Gastrocnemius medialis (tissue), 4 donors: Measurements from ENCODE around the gene DPP9. TPM values are rescaled to one million over a fixed set of nuclear protein-coding genes. Genes with fewer than 3 reads are reported as not detected.
"Not testable (repeated sequence)": the region's sequence is repeated elsewhere in the genome, so short reads cannot be mapped to it uniquely, and the experiment has no call there.

Experiments used
- ATAC-seq, 2 donors: fragments of 150-250 bp; one replicate each; pipeline ENCODE4 v1.9.1; 2016
- DNase-seq, 2 donors: peaks; one replicate each; pipeline ENCODE4 v3.0.0-alpha.2; 2019
- H3K27ac ChIP-seq, 4 donors: fragments of 200-600 bp; sonication (generic); 1 replicate in 1 of 4; 2 replicates in 3 of 4; pipeline ENCODE4 v1.5.1; 2016 to 2018; ENCODE audit warnings: mild to moderate bottlenecking in 2 of 4, moderate library complexity in 1 of 4
- H3K27me3 ChIP-seq, 3 donors: fragments of 200-600 bp; sonication (generic) in 2 of 3; 1 replicate in 1 of 3; 2 replicates in 2 of 3; pipeline versions ENCODE4 v1.5.1 to v1.6.0; 2016 to 2019; ENCODE audit warnings: mild to moderate bottlenecking in 1 of 3, moderate library complexity in 1 of 3
- H3K36me3 ChIP-seq, 2 donors: fragments of 200-600 bp; sonication (generic) in 1 of 2; one replicate each; pipeline ENCODE4 v1.5.1; 2017 to 2018
- H3K4me1 ChIP-seq, 2 donors: fragments of 200-600 bp; sonication (generic) in 1 of 2; one replicate each; pipeline ENCODE4 v1.5.1; 2016 to 2017; ENCODE audit warnings: mild to moderate bottlenecking in 2 of 2
- H3K4me3 ChIP-seq, 4 donors: fragments of 200-600 bp; sonication (generic) in 3 of 4; 1 replicate in 1 of 4; 2 replicates in 3 of 4; pipeline ENCODE4 v1.5.1; 2016 to 2019; ENCODE audit warnings: mild to moderate bottlenecking in 2 of 4
- H3K9me3 ChIP-seq, 3 donors: fragments of 200-600 bp; sonication (generic) in 2 of 3; 1 replicate in 1 of 3; 2 replicates in 2 of 3; pipeline ENCODE4 v1.5.1; 2016 to 2019
- CTCF ChIP-seq, 5 experiments: fragments of 450-650 bp in 3 of 5; fragments of 200-600 bp in 2 of 5; sonication (generic) in 2 of 5; IDR thresholded peaks in 4 of 5; conservative IDR thresholded peaks in 1 of 5; 1 replicate in 4 of 5; 2 replicates in 1 of 5; pipeline ENCODE4 v1.5.1; 2016 to 2019; ENCODE audit warnings: antibody characterized with exemption in 5 of 5, mild to moderate bottlenecking in 3 of 5, moderate library complexity in 3 of 5
- POLR2A ChIP-seq, 2 donors: fragments of 450-650 bp; IDR thresholded peaks; one replicate each; pipeline ENCODE4 v1.6.1; 2017; ENCODE audit warnings: antibody characterized with exemption in 2 of 2, mild to moderate bottlenecking in 2 of 2, moderate library complexity in 2 of 2
- in situ Hi-C, 4 donors: fragments of 200-750 bp; cut with MboI; loops; one replicate each; pipeline versions ENCODE4 v1.15.0 to v1.8.0; 2017; ENCODE audit warnings: low sequenced_read_pairs in 4 of 4
- intact Hi-C: fragments of 100-400 bp; cut with DNase I; formaldehyde crosslinking; loops from one replicate; pipeline ENCODE4 v1.15.1; 2023; ENCODE audit warnings: low total_unique reads
- total RNA-seq, 4 donors: library from RNA; depleted of rRNA; stranded (reverse); fragments of >200 nt; gene quantifications; one replicate each; pipeline versions ENCODE4 v1.1.0 to v1.2.3, GENCODE V29; 2016

DPP9 gene
- total RNA-seq, 4 donors from 2014 or later: 92.6 to 208 (median 148) TPM

GRCh38 chr19:4717966-4718701 is 5.5 kb downstream of the DPP9 start:
- peaks cover 32% of the 10 kb centered on the region in 2 donors for H3K4me1 ChIP-seq
- intact Hi-C loops: loop anchor here (10.0 kb wide), 1 partner anchor 257 kb away; no protein-coding TSS in a partner anchor
- H3K9me3 ChIP-seq: no peaks in the 10 kb centered on the region
- DNase-seq (no peak), ATAC-seq (no peak)
- no peak overlapping the region for H3K4me3 ChIP-seq
- no peaks in the 10 kb centered on the region for H3K27me3 ChIP-seq
- peaks cover 0 to 54% of the 10 kb centered on the region in 2 donors for H3K36me3 ChIP-seq
- peak overlapping the region in 2 of 4 donors; percentile 15 to 96 for H3K27ac ChIP-seq
- in situ Hi-C loops: no loop called here
- TF ChIP-seq POLR2A (IDR thresholded peaks at IDR 0.05) (no peak), CTCF (IDR thresholded peaks at IDR 0.05 in 4 of 5, conservative IDR thresholded peaks at IDR 0.05 in 1 of 5) (no peak)

- H3K4me1 ChIP-seq: peaks cover 33% of the 10 kb centered on the region in 2 donors
- peak overlapping the region in 3 of 4 donors; percentile 24 to 96 (median 33) for H3K27ac ChIP-seq
- in situ Hi-C loops: no loop called here
Measured at GRCh38 chr19:4717191-4717965, 6.3 kb downstream of the DPP9 start.

GRCh38 chr19:4715529-4716221 is 8.0 kb downstream of the DPP9 start:
- in situ Hi-C loops: no loop called here
- ATAC-seq (no peak), DNase-seq (peak in 1 of 2 donors; percentile 44)
- peaks cover 0 to 42% of the 10 kb centered on the region in 2 donors for H3K36me3 ChIP-seq
- no peaks in the 10 kb centered on the region for H3K27me3 ChIP-seq
- H3K27ac ChIP-seq: peak overlapping the region; percentile 89 to 100 (median 97)
- H3K4me1 ChIP-seq: peaks cover 34 to 44% of the 10 kb centered on the region in 2 donors
- H3K4me3 ChIP-seq: no peak overlapping the region
- intact Hi-C loops: loop anchor here (10.0 kb wide), 1 partner anchor 259 kb away; no protein-coding TSS in a partner anchor
- no peaks in the 10 kb centered on the region for H3K9me3 ChIP-seq
- TF ChIP-seq CTCF (IDR thresholded peaks at IDR 0.05 in 4 of 5, conservative IDR thresholded peaks at IDR 0.05 in 1 of 5): no peak
- no peak for TF ChIP-seq POLR2A (IDR thresholded peaks at IDR 0.05)

More at GRCh38 chr19:4717191-4717965, 6.3 kb downstream of the DPP9 start:
- H3K9me3 ChIP-seq: no peaks in the 10 kb centered on the region
- intact Hi-C loops: loop anchor here (10.0 kb wide), 1 partner anchor 257 kb away; no protein-coding TSS in a partner anchor
- TF ChIP-seq CTCF (IDR thresholded peaks at IDR 0.05 in 4 of 5, conservative IDR thresholded peaks at IDR 0.05 in 1 of 5) (no peak), POLR2A (IDR thresholded peaks at IDR 0.05) (no peak)
- no peaks in the 10 kb centered on the region for H3K27me3 ChIP-seq
- no peak overlapping the region for H3K4me3 ChIP-seq
- ATAC-seq (no peak), DNase-seq (no peak)
- peaks cover 0 to 54% of the 10 kb centered on the region in 2 donors for H3K36me3 ChIP-seq

- ATAC-seq, in situ Hi-C loops, H3K27me3 ChIP-seq, H3K9me3 ChIP-seq, H3K4me3 ChIP-seq: not testable (repeated sequence)
- intact Hi-C loops: loop anchor here (10.0 kb wide), 1 partner anchor 260 kb away; no protein-coding TSS in a partner anchor
- Histone ChIP-seq H3K27ac (peak overlapping the region; percentile 89 to 100 (median 97)), H3K36me3 (peaks cover 0 to 42% of the 10 kb centered on the region in 2 donors), H3K4me1 (peaks cover 39 to 49% of the 10 kb centered on the region in 2 donors)
- DNase-seq: peak in 1 of 2 donors; percentile 31
Measured at GRCh38 chr19:4715178-4715528, 8.5 kb downstream of the DPP9 start.
